SK-N-MC (cell line): ENCODE measurements around the gene CMSS1.

Experiments used
- EZH2 ChIP-seq: fragments of 200-600 bp; sonication (generic); IDR thresholded peaks from one replicate; pipeline ENCODE4 v1.6.1; 2017; ENCODE audit warnings: antibody characterized with exemption
- FOXP2 ChIP-seq: optimal IDR thresholded peaks from 2 replicates; pipeline ENCODE3; 2011; ENCODE audit warnings: mild to moderate bottlenecking, moderate library complexity; ENCODE audit not compliant: insufficient read depth; ENCODE audit errors: extremely low read length, control extremely low read depth
- POLR2AphosphoS5 ChIP-seq: IDR thresholded peaks from 2 replicates; pipeline ENCODE4 v1.6.1; 2012; ENCODE audit warnings: mild to moderate bottlenecking, low read depth, low read length, borderline replicate concordance

DNA sequence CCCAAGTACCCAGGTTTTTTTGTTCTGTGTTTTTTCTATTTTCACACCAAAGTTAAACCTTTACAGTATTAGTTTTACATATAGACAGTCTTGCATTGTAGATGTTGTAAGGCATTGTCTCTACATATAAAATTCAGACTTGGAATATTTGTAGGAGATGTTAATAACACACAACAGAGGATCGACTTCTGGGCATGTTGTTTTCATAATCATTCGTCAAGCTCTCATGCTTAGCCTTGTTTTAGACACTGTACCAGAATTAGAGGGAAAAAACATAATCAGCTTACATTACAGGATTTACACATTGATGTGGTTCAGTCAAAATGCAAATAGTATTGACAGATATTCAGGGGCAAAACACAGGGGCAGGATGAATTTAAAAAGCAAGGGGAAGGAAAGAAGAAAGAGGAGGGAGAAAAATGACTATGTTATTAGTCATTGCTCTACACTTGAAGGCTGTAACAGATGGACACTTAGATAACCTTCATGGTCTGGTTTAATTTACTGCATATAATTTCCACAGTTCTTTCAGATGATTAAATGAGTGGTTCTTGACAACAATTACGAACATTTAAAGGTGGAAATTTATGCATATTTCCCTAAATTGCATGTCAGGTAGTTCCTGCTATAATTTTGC lies 7.5 kb downstream of the CMSS1 start:
- TF ChIP-seq POLR2AphosphoS5, result no peak
- no peak for TF ChIP-seq EZH2
- TF ChIP-seq FOXP2, result no peak
